ENCODE data around the gene ZNF483.
"Not testable (repeated sequence)": the region's sequence is repeated elsewhere in the genome, so short reads cannot be mapped to it uniquely, and the experiment has no call there.

The ZNF483 gene

GRCh38 chr9:111542497-111543254, 17.7 kb downstream of the ZNF483 start:
- no peak for DNase-seq (ENCODE audit: low spot score)
- FAIRE-seq = no peak

GRCh38 chr9:111548623-111549022, 23.6 kb downstream of the ZNF483 start:
- FAIRE-seq (no peak), DNase-seq (ENCODE audit: low spot score) (no peak)

GRCh38 chr9:111555425-111555824, 30.4 kb downstream of the ZNF483 start:
- FAIRE-seq = not testable (repeated sequence)

GRCh38 chr9:111559000-111559610, 34.1 kb downstream of the ZNF483 start:
- no peak for FAIRE-seq
- peak; percentile 69 for DNase-seq (ENCODE audit: low spot score)

More at GRCh38 chr9:111555425-111555824, 30.4 kb downstream of the ZNF483 start:
- DNase-seq (ENCODE audit: low spot score) = not testable (repeated sequence)

- DNase-seq (ENCODE audit: low spot score) (no peak), FAIRE-seq (no peak)
Measured at GRCh38 chr9:111561165-111561719, 36.3 kb downstream of the ZNF483 start.

DNA sequence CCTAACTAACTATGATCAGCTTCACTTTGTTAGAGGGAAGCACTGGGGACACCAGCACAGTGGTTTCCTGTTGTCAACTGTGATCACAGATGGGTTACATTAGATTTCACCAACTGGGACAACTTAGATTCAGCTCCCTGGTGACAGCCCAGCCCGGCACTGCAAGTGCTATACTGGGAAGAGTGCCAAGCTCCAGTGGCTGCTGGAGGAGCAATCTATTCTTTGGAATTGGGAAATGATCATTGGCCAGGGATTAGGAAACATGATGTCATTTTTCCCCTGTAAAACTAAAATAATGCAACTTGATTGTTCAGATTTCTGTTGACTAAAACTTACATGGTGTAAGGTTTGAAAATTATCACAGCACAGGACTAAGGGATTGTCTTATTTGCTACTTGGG, 41.3 kb downstream of the ZNF483 start:
- DNase-seq (ENCODE audit: low spot score) (no peak), FAIRE-seq (no peak)

- not testable (repeated sequence) for DNase-seq (ENCODE audit: low spot score); FAIRE-seq
Measured at GRCh38 chr9:111568127-111568526, 43.1 kb downstream of the ZNF483 start.

GRCh38 chr9:111572950-111573604, 48.1 kb downstream of the ZNF483 start:
- DNase-seq (ENCODE audit: low spot score) (no peak), FAIRE-seq (no peak)

DNA sequence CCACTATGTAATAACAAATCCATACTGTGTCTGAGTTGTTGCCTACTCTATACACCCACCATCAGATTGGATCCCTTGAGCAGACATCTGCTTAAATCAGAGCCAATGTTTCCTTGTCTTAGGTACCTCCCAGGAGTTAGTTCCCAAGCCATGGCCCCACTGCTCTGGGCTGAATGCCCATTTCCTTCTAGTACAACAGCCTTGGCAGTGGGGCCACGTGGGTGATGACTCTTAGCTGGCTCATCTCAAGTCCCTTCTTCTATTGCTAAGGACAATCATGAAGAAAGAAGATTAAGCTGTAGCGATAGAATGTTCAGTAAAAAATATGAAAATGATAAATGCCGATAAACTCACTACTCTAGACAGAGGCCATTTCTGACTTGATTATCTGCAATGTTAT, 57.9 kb downstream of the ZNF483 start:
- DNase-seq (ENCODE audit: low spot score) (peak; percentile 31), FAIRE-seq (peak; percentile 46)

DNA sequence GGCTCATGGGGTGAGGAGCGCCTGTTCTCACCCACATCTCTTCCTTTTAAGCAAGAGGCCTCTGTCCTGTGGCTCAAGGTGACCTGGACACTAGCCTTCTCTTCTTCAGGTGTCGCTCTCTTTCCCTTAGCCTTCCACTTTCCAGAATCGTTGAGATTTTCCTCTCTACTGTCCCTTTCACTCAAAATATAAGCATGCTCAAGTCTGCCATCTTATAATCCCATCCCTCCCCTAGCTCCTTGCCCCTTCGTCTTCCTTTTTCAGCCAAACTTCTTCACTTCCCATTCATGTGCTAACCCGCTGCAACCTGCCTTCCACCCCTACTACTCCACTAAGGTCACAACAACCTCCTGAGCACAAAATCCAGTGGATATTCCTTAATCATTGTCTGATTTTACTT, 61.4 kb downstream of the ZNF483 start:
- FAIRE-seq = no peak

DNA sequence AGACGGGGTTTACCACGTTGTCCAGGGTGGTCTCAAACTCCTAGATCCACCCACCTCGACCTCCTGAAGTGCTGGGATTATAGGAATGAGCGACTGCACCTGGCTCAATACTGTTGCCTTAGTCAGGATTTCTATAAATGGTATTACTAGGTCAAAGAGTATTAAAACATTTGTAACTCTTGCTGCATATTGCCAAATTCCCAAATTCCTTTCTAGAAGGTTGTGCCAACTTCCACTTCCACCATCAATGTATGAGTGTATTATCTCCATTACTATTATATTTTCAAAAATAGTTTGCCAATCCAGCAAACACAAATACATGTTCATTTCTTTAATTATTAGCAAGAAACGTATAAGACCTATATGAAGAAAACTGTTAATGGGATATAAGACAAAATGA, 63.9 kb downstream of the ZNF483 start:
- FAIRE-seq (peak; percentile 22), DNase-seq (ENCODE audit: low spot score) (no peak)

More for the DNA sequence above, 61.4 kb downstream of the ZNF483 start:
- no peak for DNase-seq (ENCODE audit: low spot score)

GRCh38 chr9:111597852-111598732, 73.1 kb downstream of the ZNF483 start:
- peak; percentile 52 for FAIRE-seq
- peak; percentile 42 for DNase-seq (ENCODE audit: low spot score)

- peak; percentile 27 for DNase-seq (ENCODE audit: low spot score)
- no peak for FAIRE-seq
Measured at GRCh38 chr9:111598733-111599091, 73.7 kb downstream of the ZNF483 start.

DNA sequence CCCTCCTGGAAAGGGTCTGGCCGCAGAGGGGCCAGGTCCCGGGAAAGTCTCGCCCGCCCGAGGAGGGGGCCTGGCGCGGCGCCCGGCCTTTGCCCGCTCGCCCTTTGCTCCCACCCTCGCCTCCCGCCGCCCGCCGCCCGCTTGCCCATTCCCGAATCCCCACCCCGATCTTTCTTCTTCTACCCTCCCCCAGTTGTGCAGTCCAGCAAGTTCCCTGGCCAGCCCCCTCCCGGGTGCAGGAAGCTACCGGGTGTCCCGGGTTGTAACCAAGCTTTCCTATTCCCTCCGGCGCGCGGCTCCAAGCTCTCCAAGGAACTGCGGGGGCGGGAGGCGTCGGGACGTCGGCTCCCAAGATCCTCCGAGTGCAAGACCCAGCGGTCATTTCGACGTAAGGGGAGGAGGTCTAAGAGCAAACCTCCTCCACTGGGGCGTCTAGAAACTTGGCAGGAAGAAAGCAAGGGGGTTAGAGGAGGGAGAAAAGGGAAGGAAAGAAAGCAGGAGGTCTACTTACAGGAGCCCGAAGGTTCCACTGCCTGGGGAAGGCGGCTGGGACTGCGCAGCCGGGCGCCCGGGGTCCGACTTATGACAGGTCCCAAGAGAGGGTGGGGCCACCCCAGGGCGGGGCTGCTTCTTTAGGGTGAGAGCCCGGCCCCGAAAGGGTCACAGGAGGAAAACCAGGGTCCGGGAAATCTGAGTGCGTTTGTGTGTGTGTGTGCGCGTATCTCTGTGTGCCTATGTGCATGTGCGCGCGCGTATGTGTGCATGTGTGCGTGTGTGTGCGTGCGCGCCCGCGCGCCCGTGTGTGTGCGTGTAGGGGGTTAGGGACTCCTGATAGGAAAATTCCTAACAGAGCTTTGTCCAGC, 74.3 kb downstream of the ZNF483 start, which contains the start of gene PTGR1:
PTGR1 (minus strand) TSS at position 556 of the 863 bp plus-strand sequence. CDS start 2,225 bp downstream, outside the sequence.
- FAIRE-seq = peak; percentile 66
- peak; percentile 78 for DNase-seq (ENCODE audit: low spot score)

- no peak for DNase-seq (ENCODE audit: low spot score)
Measured at GRCh38 chr9:111599955-111600343, 75.0 kb downstream of the ZNF483 start.

DNA sequence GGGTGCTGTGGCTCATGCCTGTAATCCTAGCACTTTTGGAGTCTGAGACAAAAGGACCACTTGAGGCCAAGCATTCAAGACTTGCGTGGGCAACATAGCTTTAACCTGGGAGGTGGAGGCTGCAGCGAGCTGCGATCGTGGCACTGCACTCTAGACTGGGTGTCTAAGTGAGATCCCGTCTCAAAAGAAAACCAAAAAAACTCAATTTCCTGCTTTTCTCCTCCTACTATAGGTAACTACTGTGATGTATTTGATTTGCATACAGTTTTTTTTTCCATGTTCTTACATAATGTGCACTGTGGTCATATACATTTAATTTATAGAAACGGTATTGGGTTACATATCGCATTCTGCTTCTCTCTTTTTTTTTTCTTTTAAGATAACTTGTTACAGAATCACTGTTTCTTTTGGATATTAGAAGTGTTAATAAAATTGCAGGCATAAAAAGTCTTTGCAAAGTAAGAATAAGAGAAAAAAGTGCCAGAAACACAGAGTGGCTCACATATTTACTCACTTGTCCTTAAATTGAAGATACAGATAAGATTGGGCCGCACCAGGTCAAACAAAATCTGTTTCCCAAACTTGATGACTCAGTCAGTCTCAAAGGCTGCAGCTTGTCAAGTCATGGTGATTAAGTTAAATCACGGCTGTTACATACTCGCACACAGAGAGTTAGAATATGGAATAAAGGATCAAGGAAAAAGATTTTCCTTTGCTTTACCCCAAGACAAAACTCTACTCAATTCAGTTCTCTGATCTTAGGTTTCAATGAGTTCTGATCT, 76.4 kb downstream of the ZNF483 start:
- DNase-seq (ENCODE audit: low spot score) = peak; percentile 22
- FAIRE-seq = peak; percentile 56

More at GRCh38 chr9:111599955-111600343, 75.0 kb downstream of the ZNF483 start:
- no peak for FAIRE-seq

DNA sequence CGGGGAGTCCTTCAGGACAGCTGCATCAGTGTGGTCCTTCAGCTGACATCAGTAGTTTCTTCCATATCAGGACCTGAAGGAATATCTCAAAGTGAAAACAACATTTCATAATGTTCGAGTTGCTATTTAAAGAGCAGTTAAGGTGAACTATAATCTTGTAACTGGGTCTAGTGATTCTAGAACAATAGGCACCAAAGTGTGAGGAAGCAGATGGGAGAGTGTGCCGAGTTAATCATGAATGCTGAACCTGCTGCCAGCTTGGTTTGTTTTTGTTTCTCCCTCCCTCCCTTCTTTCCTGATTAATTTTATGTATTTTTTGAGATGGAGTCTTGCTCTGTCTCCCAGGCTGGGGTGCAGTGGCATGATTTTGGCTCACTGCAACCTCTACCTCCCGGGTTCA, 78.1 kb downstream of the ZNF483 start:
- DNase-seq (ENCODE audit: low spot score) (no peak), FAIRE-seq (no peak)

- FAIRE-seq (no peak), DNase-seq (ENCODE audit: low spot score) (no peak)
Measured at GRCh38 chr9:111604054-111604615, 79.2 kb downstream of the ZNF483 start.

DNA sequence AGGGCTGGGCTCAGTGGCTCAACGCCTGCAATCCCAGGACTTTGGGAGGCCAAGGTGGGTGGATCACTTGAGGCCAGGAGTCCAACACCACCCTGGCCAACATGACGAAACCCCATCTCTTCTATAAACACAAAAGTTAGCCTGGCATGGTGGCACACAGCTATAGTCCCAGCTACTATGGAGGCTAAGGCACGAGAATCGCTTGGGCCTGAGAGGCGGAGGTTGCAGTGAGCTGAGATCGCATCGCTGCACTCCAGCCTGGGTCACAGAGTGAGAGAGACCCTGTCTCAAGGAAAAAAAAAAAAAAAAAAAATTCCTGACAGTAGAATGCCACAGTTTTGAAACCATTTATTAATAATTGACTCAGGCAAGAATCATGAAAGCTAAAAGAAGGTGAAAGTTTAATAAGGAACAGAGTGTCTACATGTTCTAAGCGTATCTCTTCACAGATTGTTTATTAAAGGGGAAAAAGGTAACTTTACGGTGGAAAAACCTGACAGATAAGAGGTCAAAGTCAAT, 80.1 kb downstream of the ZNF483 start:
- FAIRE-seq (no peak), DNase-seq (ENCODE audit: low spot score) (no peak)
